ENCODE data around the gene THSD7B.

The THSD7B gene

DNA sequence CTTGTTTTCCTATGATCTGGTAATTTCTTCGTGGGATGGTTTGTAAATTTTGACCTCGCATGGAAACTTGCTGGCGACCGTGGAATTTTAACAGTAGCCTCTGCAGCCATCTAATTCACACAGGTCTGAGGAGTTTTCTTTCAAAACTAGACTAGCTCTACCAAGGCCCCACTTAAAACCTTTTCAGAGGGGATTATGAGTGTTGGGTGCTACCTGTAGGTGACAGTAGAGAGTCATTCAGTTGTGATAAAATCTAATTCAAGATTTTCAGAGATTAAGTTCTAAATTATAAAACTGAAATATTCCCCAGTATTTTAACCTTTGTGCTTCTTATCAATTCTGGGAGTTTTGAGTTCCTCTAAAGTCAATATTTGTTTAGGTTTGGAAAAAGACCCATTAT lies 31.0 kb downstream of the THSD7B start:
- H3K4me3 ChIP-seq, result no peak overlapping the region
- H3K27ac ChIP-seq, result no peak overlapping the region

DNA sequence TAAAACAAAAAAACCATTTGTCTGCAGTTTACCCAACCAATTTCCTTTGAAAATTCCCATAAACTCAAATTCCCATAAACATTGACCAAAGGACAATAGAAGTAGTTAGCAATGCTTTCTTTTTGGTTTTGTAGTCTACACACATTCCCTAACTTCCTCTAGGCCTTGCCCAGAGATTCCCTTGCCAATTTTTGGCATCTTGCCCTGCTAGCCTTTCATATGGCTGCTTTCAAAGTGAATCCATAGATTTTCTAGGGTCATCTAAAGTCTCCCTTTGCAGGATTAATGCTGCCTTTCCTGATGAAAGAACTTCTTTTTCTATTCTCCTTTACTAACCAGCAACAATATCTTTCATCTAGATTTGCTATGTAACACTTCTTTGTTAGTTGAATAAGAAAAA lies 33.4 kb downstream of the THSD7B start:
- H3K4me3 ChIP-seq, result no peak overlapping the region
- H3K27ac ChIP-seq, result no peak overlapping the region

DNA sequence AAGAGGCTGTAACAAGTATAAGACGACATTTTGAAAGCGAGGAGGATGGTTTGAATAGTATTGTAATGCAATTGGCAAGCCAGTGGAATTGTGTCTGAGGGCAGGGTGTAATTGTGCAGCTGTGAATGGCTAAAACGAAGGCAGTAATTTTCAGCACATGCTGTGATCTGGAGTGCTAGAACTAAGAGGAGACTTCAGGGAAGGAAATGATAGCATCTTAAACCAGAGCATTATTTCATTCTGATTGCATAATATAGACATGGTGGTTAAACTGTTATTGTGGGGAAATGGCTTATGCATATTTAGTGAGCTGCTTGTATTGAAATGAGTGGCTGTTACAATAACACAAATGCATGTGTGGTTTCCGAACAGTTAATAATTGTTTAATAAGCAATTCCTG lies 36.3 kb downstream of the THSD7B start:
- no peak overlapping the region for H3K4me3 ChIP-seq
- H3K27ac ChIP-seq, result no peak overlapping the region

DNA sequence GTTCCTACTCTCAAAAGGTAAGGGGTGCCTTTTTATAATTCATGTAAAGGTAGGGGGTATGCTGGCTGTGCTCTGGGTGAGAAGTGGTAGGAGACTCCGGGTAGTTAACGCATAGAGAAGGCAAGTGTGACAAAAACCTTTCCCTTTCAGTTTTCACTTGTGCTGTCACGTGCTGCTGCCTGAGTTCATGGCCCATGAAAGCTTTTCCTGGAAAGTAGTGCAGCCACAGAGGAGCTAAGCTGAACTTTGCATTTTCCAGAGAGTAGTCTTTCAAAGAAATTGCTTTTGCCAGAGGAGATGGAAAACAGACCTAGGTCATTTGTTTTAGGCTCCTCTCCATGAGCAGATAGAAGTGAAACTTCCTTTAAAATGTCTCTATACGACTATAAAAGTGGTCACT lies 44.7 kb downstream of the THSD7B start:
- H3K27ac ChIP-seq, result no peak overlapping the region
- H3K4me3 ChIP-seq, result no peak overlapping the region

DNA sequence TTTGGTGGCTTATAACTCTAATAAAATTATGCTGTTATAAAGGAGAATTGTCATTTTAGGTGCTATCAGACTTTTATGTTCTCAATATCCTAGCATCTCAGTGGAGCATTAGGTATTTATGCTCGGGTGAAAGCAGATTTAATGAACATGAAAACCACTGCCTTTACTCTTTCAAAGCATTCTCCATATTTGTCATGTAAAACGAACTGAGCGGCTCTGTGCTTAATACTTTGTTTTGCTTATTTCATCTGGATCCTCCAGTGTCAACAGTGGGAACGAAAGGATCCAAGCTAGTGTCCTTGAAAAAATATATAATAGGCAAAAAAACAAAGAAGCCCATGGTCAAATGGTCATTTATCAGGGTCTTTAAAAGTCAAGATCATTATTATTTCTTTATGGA lies 53.5 kb downstream of the THSD7B start:
- no peak overlapping the region for H3K4me3 ChIP-seq

DNA sequence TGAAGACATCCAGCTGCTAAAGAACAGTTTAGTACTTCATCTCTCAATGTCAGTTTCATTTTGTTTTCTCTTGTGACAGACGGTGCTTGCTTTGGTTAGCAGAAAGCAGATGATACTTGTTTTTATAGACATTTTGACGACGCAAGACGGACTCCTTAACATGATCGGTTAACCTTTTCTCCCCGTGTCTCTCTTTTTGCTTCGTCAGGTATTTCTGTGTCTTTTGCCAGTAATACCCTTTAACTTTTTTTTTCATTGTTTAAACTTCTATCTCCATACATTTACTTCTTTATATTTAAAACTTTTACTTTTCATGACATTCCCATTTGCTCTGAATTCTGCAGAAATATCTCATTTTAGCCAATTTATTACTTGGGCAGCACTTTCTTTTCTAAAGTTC lies 57.9 kb downstream of the THSD7B start:
- Histone ChIP-seq H3K27ac (no peak overlapping the region), H3K4me3 (no peak overlapping the region)

More for the DNA sequence above, 53.5 kb downstream of the THSD7B start:
- H3K27ac ChIP-seq, result no peak overlapping the region

DNA sequence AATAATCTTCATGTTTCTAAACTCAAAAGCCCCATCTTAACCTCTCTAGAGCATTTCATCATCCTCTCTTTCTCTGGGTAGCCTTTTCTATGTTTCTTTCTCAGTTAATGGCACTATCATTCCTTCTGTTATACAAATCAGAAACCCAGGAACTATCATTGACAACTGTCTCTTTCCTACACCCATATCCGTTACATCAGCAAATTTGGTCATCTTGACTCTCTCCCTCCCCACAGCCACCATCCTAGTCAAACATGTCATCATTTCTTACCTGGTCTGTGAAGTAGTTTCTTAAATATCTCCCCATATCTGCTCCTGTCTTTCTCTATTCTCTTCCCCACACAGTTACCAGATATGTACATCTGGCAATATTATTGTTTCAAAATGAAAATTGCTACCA lies 62.8 kb downstream of the THSD7B start:
- Histone ChIP-seq H3K27ac (no peak overlapping the region), H3K4me3 (no peak overlapping the region)

DNA sequence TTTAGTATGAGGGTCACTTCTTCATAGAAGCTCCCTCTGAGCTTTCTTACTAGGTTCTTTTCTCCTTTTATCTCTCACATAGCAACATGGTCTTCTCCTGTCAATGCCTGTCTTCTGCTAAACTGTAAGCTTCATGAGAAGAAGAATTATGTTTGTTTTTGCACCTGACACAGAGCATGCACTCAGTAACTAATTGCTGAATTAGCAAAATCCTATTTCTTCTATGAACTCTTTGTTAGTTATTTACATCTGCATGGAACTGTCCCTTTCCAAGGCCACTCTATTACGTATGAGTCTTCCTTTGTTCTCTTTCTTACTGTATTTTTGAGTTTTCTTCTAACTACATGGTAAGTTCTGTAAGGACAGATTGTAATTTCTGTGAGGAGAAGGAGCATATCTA lies 63.4 kb downstream of the THSD7B start:
- Histone ChIP-seq H3K4me3 (no peak overlapping the region), H3K27ac (no peak overlapping the region)

DNA sequence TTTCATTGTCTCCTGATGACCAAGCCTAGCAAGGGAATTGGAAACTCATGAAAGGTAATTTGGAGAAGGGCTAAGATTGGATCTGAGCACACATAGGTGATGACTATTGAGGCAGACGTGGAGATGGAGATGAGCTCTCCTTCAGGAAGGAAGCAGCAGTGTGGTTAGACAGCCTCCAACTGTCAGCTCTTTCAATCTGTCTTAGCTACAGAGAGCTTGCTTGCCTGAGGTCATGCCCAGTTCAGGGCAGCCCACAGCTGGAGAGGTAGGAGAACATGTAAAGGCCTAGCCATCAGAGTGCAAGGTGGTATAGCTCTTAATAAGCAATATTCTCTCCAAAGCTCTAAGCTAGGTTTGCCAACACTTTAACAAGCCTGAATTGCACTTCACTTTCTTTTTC lies 79.2 kb downstream of the THSD7B start:
- H3K4me3 ChIP-seq, result no peak overlapping the region
- no peak overlapping the region for H3K27ac ChIP-seq

DNA sequence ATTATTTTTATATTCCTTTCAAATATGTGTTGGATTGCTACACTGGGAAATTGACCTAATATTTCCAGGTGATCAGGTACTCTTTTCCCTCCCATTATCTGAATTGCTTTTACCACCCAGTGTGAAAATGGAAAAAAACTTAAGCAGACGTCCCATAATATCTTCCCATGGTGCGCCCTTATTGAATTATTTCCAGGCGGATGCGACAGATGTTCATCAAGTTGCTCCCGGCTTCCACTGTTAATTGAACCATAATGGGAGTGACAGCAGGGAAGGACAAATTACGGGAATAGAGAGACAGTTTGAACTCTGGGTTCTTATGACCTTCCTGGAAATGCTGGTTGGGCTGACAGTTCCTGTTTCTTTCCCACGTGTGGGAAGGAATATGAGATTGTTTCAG lies 93.3 kb downstream of the THSD7B start:
- H3K27ac ChIP-seq, result no peak overlapping the region

DNA sequence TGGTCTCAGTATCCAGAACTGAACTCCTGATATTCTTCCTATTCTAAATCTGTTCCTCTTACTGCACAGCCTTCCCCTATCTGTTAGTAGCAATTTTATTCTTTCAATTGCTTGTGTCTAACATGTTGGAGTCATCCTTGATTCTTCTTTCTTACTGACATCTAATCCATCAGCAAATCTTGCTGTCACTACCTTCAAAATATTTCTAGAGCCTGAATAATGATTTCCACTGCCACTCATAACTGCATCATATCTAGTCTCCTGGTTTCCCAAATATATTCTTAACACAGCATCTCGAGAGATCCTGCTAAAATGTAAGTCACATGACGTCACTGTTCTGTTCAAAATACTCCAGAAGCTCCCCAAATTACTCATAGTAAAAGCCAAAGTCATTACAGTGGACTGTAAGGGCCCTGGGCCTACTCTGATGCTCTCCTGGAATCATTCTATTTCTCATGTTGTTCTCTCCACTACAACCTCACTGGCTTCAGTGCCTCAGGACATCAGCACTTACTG lies 95.2 kb downstream of the THSD7B start:
- H3K4me3 ChIP-seq, result no peak overlapping the region
- no peak overlapping the region for H3K27ac ChIP-seq

More for the DNA sequence above, 93.3 kb downstream of the THSD7B start:
- H3K4me3 ChIP-seq, result no peak overlapping the region

DNA sequence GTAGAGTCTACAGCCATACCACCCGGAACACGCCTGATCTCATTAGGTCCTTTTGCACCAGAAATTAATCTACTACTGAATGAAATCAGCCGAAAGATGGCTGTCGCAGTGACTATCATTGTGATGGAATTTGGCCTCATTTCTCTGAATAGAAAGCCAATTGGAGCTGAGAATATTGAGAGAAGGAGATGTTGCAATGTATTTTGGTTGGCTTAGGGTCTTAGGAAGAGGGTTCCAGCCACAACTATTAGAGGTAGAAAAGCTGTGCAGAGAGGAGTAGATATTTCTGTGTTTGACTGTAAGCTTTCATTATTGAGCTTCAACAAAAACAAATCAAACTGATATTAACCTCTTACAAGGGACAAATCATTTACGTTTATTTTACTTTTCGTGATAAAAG lies 98.1 kb downstream of the THSD7B start:
- no peak overlapping the region for H3K4me3 ChIP-seq
- H3K27ac ChIP-seq, result no peak overlapping the region

DNA sequence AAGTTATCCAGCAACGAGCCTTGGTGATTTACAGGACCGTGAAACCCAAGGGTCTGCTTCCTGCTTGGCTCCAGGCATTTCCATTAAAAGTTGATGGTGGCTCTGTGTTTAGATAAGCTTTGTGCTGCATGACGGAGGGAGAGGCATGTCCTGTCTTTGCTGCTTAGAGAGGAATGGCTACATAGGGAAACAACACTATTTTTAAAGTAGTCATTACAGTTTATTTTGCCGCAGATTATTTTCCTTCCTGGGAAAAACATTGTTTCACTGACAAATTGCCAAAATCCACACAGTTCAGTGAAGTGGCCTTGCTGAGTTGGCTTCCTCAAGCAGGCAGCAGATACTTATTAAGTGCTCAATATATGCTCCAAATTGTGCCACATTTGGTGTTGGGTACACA lies 98.5 kb downstream of the THSD7B start:
- Histone ChIP-seq H3K4me3 (no peak overlapping the region), H3K27ac (no peak overlapping the region)

DNA sequence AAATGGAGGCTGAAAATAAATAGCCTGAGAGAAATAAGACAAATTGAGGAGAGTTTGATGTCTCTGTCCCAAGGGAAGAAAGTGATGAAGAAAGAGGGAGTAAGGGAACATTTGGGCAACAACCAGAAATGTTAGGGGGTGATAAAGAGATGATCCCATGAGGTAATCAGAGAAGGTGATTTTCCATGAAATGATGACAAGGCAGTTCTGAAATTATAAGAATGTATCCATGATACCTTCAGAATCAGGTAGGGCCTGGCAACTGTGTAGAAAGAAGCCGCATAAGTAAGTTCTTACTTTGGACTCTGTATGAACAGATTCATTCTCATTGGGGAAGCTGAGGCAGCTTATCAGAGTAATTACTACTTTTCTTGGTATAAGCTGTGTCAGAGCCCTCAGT lies 106.1 kb downstream of the THSD7B start:
- Histone ChIP-seq H3K4me3 (no peak overlapping the region), H3K27ac (no peak overlapping the region)

DNA sequence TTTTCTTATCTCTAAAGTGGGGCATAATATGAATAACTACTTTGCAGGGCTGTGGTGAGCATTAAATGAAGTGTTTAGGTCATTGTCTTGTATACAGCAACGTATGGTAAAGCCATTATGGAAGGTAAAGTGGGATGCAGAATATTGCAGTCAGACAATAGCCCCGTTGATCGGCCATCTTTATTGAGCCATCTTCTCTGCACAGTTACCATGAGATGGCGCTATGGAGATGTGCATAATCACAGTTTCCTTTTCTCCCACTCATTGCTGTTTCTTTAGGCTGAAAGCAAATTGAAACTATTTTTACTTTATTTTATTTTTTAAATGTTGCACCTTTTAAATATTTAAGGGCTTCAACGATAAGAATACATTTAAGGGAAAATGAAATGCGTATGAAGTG lies 108.9 kb downstream of the THSD7B start:
- Histone ChIP-seq H3K27ac (no peak overlapping the region), H3K4me3 (no peak overlapping the region)

DNA sequence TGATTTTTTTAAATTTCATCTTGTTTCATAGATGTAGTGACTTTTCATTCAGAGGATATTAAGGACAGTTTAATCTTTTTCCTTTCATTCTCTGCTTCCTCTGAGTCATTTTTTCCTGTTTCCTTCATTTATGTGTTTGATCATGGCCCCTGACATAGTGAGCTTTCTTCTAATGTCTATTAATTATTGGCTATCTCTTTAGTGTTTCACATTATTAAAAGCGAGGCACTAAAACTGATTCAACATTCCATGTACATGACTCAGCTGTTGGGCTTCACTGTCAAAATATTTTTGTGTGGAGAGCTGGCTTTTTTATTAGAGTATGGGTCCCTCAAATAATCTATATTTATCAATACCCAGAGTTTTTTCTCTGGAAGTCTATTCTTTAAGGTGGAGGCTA lies 125.8 kb downstream of the THSD7B start:
- H3K4me3 ChIP-seq, result no peak overlapping the region
- H3K27ac ChIP-seq, result no peak overlapping the region

DNA sequence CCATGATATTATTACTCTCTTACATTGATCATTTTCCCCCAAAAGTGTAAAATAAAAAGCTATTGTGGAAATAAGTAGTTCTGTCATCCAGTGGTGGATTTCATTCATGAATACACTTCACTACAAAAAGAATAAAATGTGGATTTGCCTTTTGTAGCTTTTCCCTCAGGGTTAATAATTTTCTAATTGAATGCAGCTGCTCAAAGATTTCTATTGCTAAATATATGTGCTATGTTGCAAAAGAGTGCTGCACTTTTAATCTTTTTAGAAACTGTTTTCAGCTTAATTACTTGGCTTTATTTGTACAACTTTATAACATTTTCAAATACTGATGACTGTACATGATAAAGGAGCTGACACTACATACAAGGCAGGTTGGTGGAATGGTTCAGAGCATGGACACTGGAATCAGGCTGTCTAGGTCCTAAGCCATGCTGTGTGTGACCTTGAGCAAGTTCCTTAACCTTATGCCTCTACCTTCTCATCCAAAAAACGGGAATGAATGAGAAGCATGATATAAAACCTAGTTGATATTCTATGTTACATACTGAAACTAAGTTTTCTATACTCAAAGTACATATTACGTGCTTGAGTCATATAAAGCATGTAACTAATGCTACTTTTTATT lies 128.8 kb downstream of the THSD7B start:
- no peak overlapping the region for H3K27ac ChIP-seq
- no peak overlapping the region for H3K4me3 ChIP-seq

DNA sequence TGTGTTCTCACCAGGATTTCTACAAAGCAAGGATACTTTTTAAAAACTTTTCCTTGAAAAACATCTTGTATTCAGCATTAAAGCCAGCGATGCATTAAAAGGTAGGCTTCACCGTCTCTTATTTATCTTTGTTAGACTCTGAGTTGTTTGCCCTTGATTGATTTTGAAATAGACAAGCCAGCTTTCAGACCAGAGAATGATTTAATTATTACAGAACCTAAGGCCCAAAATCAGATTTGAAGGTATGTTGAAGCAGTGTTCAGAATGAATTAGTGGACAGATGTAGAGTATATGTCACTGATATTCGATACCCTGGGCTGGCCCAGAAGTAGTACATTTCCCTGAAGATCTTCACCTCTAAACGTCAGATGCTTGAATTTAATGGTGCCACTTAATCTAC lies 136.4 kb downstream of the THSD7B start:
- no peak overlapping the region for H3K27ac ChIP-seq
- no peak overlapping the region for H3K4me3 ChIP-seq

DNA sequence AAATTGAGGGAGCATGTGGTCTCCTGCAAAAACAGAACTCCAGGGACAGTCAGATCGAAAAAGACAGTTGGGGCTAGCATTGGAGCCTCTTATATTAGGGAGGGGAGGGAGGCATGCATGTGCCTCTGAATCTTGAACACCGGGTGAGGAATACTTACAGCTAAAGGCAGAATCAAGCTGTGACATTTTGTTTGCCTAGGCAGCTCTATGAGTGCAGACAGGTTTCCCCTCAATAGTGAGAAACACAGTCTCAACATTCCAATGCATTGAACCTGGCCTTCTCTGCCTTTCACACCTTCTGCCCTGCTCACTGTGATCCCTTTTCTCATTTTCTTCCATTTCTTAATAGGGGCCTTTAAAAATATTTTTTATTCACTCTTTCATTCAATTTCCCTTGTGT lies 140.4 kb downstream of the THSD7B start:
- H3K4me3 ChIP-seq, result no peak overlapping the region
- H3K27ac ChIP-seq, result no peak overlapping the region

DNA sequence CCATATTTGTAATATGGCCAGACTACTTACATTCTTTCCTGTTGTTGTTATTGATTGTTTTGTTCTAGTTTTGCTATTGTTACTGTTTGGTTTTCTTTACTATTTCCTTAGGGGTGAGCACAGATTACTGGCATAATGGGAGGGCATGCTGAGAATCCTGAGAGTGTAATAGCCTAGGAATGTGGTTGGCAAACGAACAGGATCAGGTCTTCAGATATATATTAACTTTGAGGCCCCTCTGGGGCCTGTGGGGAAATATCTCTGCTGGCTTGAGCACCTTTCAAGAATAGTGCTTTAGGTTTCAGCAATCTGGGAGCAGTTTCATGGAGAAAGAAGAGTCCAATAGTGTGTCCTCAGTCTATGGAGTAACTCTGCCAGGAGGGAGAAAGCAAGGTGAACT lies 144.4 kb downstream of the THSD7B start:
- Histone ChIP-seq H3K4me3 (no peak overlapping the region), H3K27ac (no peak overlapping the region)

DNA sequence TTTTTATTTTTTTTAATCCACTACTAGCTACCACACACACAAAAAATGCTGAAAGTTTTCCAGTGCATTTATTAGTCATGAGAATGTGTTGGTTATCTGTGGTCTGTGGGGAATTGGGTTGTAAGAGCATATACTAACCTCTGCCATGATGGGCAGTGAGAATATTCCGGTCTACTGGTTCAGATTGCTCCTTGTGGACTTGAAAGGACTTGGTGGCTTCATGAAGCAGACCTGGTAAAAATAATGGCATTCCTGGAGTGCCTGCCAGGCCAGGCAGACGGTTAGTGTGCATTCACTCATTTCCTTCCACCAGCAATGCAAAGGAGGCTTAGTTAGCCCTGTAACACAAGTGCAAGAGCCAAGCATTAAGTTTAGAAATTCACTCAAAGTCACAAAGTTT lies 150.8 kb downstream of the THSD7B start:
- Histone ChIP-seq H3K27ac (no peak overlapping the region), H3K4me3 (no peak overlapping the region)

DNA sequence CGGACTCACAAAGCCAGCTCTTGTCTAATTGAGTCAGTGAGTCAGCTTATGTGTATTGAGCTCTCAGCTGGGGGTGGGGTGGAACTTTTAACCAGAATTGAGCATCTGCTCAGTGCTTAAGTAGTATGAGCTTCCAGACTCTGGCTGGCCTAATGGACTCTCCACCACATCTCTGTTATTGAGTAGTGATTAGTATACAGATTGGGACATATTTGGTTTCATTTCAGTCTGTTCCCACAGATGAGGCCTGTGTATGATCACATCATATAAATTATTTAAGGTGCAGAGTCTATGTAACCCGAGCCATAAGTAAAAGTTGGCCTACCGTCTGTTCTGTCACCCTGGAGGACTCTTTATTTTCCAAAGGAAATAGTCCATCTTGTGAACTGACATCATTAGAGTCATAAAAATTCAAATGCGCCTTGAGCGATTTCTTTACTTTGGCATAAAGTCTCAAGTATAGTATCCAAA lies 152.1 kb downstream of the THSD7B start:
- no peak overlapping the region for H3K4me3 ChIP-seq
- no peak overlapping the region for H3K27ac ChIP-seq

Data from skin epidermis (tissue), 12 donors.